ENCODE results near the gene FBXO48. TPM values are rescaled to one million over a fixed set of nuclear protein-coding genes. Genes with fewer than 3 reads are reported as not detected.

The FBXO48 gene
- total RNA-seq, 2 experiments from 2014 or later = 0.44 to 0.50 TPM

- H3K4me1 Mint-ChIP-seq (ENCODE audit: low read depth) = no peaks in the 10 kb centered on the region
- H3K27me3 ChIP-seq (ENCODE audit: control insufficient read depth in 1 of 2, insufficient read depth in 2 of 2, low read length in 2 of 2) = no peaks in the 10 kb centered on the region
- H3K9me3 ChIP-seq (ENCODE audit: control insufficient read depth in 1 of 2, insufficient read depth in 1 of 2, low read length in 2 of 2) = no peaks in the 10 kb centered on the region
- H3K4me1 ChIP-seq (ENCODE audit: insufficient read depth, low read length) = no peaks in the 10 kb centered on the region
- H3K27me3 Mint-ChIP-seq = no peaks in the 10 kb centered on the region
- no peak overlapping the region for H3K27ac ChIP-seq (ENCODE audit: low read depth in 1 of 2, low read length in 2 of 2)
- intact Hi-C loops (cut with DNase I, micrococcal nuclease) = no loop called here
- H3K9me3 Mint-ChIP-seq = peaks cover 2% of the 10 kb centered on the region
- no peak for TF ChIP-seq CTCF (IDR thresholded peaks at IDR 0.05)
- H3K36me3 Mint-ChIP-seq (ENCODE audit: low read depth) = no peaks in the 10 kb centered on the region
- DNase-seq (no peak), ATAC-seq (ENCODE audit: poor library complexity) (no peak)
- POLR2A ChIA-PET = no interaction called here
- CTCF ChIA-PET = interaction anchor here (1.5 kb wide), 1 partner anchor 11 kb away, joined by 3 read pairs; no protein-coding TSS in a partner anchor
- H3K36me3 ChIP-seq (ENCODE audit: insufficient read depth, low read length) = no peaks in the 10 kb centered on the region
- H3K4me3 ChIP-seq (ENCODE audit: low read length) = no peak overlapping the region
- no peak overlapping the region for H3K4me3 Mint-ChIP-seq
- H3K27ac Mint-ChIP-seq = no peak overlapping the region
Measured at GRCh38 chr2:68514316-68514929, 47.3 kb upstream of the FBXO48 start.

GRCh38 chr2:68512966-68513365, 45.9 kb upstream of the FBXO48 start:
- ATAC-seq (ENCODE audit: poor library complexity) (no peak), DNase-seq (no peak)
- Histone ChIP-seq H3K27ac (ENCODE audit: low read depth in 1 of 2, low read length in 2 of 2) (no peak overlapping the region), H3K9me3 (ENCODE audit: control insufficient read depth in 1 of 2, insufficient read depth in 1 of 2, low read length in 2 of 2) (no peaks in the 10 kb centered on the region), H3K27me3 (ENCODE audit: control insufficient read depth in 1 of 2, insufficient read depth in 2 of 2, low read length in 2 of 2) (no peaks in the 10 kb centered on the region), H3K4me1 (ENCODE audit: insufficient read depth, low read length) (no peaks in the 10 kb centered on the region), H3K4me3 (ENCODE audit: low read length) (no peak overlapping the region), H3K36me3 (ENCODE audit: insufficient read depth, low read length) (no peaks in the 10 kb centered on the region)
- no peak overlapping the region for H3K27ac Mint-ChIP-seq
- CTCF ChIA-PET = interaction anchor here (1.5 kb wide), 1 partner anchor 9 kb away, joined by 3 read pairs; no protein-coding TSS in a partner anchor
- peaks cover 2% of the 10 kb centered on the region for H3K9me3 Mint-ChIP-seq
- H3K36me3 Mint-ChIP-seq (ENCODE audit: low read depth) = no peaks in the 10 kb centered on the region
- POLR2A ChIA-PET = interaction anchor here (0.6 to 0.7 kb wide), 2 partner anchors 12 to 355 kb away, joined by 3 read pairs; partner anchors contain the start of gene PNO1
- intact Hi-C loops (cut with DNase I, micrococcal nuclease) = no loop called here
- no peaks in the 10 kb centered on the region for H3K4me1 Mint-ChIP-seq (ENCODE audit: low read depth)
- TF ChIP-seq CTCF (IDR thresholded peaks at IDR 0.05) = no peak
- H3K4me3 Mint-ChIP-seq = no peak overlapping the region
- H3K27me3 Mint-ChIP-seq = no peaks in the 10 kb centered on the region

GRCh38 chr2:68512326-68512725, 45.2 kb upstream of the FBXO48 start:
- no peak overlapping the region for H3K27ac ChIP-seq (ENCODE audit: low read depth in 1 of 2, low read length in 2 of 2)
- Mint-ChIP-seq H3K4me3 (no peak overlapping the region), H3K27ac (no peak overlapping the region), H3K36me3 (ENCODE audit: low read depth) (peaks cover 2% of the 10 kb centered on the region), H3K27me3 (no peaks in the 10 kb centered on the region), H3K9me3 (peaks cover 2% of the 10 kb centered on the region), H3K4me1 (ENCODE audit: low read depth) (no peaks in the 10 kb centered on the region)
- CTCF ChIA-PET = no interaction called here
- POLR2A ChIA-PET = interaction anchor here (0.6 to 0.7 kb wide), 2 partner anchors 13 to 355 kb away, joined by 3 read pairs; partner anchors contain the start of gene PNO1
- TF ChIP-seq CTCF (IDR thresholded peaks at IDR 0.05) = no peak
- H3K9me3 ChIP-seq (ENCODE audit: control insufficient read depth in 1 of 2, insufficient read depth in 1 of 2, low read length in 2 of 2) = no peaks in the 10 kb centered on the region
- no peak for DNase-seq
- H3K27me3 ChIP-seq (ENCODE audit: control insufficient read depth in 1 of 2, insufficient read depth in 2 of 2, low read length in 2 of 2) = no peaks in the 10 kb centered on the region
- H3K4me1 ChIP-seq (ENCODE audit: insufficient read depth, low read length) = no peaks in the 10 kb centered on the region
- ATAC-seq (ENCODE audit: poor library complexity) = no peak
- intact Hi-C loops (cut with DNase I, micrococcal nuclease) = no loop called here
- H3K4me3 ChIP-seq (ENCODE audit: low read length) = no peak overlapping the region
- no peaks in the 10 kb centered on the region for H3K36me3 ChIP-seq (ENCODE audit: insufficient read depth, low read length)

Data from CD4-positive, alpha-beta T cell (primary cell).